SW 1271 (cell line): ENCODE measurements around the gene CBARP.

ENCODE experiments used
- DNase-seq, 2 experiments: peaks; one replicate each; lab custom pipeline; 2025; lab: John Stamatoyannopoulos, UW

The CBARP gene

DNA sequence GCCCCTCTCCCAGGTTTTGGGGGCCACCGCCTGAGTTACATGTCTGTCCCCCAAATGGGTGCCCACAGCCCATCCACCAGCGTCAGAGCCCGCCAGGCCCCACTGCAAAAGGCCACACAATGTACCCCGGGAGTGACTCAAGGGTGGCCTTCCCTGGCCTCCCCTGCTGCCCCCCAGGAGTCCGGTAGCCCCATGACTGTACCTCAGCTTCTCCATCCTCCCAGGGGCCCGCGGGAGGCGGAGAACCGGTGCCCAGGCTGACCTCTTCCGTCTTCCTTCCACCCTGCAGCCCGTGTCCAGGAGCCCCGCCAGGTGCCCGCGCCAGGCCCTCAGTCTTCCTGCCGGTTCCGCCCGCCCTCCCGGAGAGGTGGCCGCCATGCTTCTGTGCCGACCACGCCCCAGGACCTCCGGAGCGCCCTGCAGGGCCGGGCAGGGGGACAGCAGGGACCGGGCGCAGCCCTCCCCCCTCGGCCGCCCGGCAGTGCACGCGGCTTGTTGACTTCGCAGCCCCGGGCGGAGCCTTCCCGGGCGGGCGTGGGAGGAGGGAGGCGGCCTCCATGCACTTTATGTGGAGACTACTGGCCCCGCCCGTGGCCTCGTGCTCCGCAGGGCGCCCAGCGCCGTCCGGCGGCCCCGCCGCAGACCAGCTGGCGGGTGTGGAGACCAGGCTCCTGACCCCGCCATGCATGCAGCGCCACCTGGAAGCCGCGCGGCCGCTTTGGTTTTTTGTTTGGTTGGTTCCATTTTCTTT lies 10.3 kb downstream of the CBARP start:
- no peak for DNase-seq

DNA sequence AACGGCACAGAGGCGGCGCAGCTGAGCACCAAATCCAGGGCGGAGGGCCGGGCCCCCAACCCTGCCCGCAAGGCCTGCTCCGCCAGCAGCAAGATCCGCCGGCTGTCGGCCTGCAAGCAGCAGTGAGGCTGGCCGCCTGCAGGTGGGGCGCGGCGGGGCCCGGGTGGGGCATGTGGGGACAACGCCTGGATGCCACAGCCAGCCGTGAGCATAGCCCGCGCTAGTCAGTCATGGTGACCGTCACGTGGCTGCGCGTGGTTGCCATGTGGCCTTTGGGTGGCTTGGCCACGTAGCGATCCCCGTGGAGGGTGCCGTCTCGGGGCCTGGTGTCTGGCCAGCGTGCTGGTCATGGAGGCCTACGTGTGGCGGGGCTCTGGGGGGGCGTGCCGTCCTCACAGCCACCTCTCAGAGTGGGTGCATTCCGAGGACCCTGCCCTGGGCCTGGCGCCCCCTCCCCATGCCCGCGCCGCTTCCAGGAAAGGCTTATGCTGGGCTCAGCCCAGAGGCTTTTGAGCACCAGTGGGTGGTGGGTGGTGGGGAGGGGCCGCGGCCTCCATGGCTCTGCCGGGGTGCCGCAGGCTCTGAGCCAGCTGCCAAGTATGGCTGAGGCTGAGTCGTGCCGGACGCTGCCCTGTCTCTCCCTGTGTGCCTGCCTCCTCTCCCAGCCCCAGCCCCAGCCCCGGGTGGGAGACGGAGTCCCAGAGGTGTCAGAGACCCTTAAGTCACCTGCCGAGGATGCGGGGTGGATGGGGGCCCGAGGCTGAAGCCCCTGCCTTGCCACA lies 11.1 kb downstream of the CBARP start:
- DNase-seq, result no peak

- DNase-seq, result no peak
Observed at GRCh38 chr19:1226227-1226518, 11.6 kb downstream of the CBARP start.

- no peak for DNase-seq
Observed at GRCh38 chr19:1225440-1226226, 12.2 kb downstream of the CBARP start.

DNA sequence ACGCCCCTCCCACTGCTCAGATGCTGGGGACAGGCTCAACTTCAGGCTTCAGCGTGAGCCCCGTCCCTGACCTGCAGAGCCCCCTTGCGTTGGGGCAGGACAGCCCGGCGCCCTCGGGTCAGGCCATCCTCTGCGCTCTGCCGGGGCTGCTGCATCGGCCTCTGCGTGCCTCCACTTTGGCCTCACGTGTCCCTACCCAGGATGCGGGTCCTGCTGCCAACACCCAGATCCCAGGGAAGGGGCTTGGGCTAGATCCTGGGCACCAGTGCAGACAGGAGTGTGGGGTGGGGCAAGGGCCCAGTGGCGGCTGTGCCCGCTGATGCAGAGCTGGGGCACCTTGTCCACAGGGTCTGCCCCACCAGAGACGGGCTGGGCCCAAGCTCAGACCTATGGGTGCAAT lies 13.0 kb downstream of the CBARP start:
- DNase-seq, result no peak

- DNase-seq, result no peak
Observed at GRCh38 chr19:1224047-1224825, 13.6 kb downstream of the CBARP start.

DNA sequence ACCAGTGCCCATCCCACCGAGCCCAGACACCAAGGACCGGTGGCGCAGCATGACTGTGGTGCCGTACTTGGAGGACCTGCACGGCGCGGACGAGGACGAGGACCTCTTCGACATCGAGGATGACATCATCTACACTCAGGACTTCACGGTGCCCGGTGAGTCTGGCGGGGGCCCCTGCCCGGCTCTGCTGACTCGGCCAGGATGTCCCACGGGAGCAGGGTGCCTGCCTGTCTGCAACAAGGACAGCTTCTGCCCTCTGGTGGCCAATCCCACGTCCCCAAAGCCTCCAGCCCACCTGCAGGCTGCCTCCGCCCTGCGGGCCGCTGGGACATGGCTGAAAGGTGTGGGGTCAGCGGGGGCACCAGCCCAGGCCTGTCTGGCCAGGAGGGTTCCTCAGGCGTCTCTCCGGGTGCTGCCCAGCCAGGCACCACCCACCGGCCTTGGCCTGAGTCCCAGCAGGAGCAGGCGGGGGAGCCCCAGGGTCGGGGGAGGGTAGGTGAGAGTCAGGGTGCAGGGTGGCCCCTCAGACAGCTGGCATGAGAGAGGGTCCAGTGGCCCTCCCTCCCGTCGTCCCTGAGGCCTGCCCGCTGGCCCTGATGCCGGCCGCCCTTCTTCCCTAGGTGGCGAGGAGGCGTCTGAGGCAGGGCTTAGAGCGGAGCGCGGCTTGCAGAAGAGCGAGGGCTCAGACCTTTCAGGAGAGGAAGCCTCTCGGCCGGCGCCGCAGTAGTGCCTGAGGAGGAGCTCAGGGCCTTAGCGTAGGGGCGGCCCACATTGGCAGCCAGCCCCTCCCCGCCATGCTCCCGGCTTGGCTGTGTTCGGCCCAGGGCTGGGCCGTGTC lies 14.6 kb downstream of the CBARP start:
- DNase-seq, result peak in 1 of 2 experiments; percentile 21

DNA sequence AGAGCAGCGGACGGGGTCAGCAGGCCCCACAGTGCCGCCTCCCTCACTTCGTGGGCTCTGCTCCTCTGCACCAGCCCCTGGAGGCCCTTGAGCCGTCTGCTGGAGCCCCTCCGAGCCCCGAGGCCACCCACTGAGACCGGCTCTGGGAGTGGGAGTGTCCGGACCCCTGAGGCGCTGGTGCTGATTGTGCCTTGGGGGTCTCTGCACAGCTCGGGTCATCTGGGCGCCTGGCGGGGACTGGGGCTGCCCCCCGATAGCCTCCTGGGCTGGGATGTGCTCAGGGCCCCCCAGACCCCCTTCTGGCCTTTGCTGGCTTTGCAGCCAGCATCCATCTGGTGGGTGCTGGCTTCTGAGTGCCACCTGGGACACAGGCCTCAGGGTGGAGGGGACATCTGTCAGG lies 15.4 kb downstream of the CBARP start:
- DNase-seq, result no peak

GRCh38 chr19:1221904-1222255 lies 15.9 kb downstream of the CBARP start:
- no peak for DNase-seq

- DNase-seq, result no peak
Observed at GRCh38 chr19:1220976-1221903, 16.6 kb downstream of the CBARP start.

DNA sequence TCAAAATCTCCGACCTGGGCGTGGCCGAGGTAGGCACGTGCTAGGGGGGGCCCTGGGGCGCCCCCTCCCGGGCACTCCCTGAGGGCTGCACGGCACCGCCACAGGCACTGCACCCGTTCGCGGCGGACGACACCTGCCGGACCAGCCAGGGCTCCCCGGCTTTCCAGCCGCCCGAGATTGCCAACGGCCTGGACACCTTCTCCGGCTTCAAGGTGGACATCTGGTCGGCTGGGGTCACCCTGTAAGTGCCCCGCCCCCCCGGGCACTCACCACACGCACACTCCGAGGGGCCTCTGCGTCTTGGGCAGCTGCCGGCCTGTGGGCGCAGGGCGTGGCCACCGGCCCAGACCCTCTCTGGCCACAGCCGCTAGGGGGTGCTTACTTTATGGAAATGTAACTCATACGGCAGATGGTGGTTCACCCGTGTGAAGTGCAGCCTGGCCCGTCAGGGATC lies 17.3 kb downstream of the CBARP start:
- no peak for DNase-seq

DNA sequence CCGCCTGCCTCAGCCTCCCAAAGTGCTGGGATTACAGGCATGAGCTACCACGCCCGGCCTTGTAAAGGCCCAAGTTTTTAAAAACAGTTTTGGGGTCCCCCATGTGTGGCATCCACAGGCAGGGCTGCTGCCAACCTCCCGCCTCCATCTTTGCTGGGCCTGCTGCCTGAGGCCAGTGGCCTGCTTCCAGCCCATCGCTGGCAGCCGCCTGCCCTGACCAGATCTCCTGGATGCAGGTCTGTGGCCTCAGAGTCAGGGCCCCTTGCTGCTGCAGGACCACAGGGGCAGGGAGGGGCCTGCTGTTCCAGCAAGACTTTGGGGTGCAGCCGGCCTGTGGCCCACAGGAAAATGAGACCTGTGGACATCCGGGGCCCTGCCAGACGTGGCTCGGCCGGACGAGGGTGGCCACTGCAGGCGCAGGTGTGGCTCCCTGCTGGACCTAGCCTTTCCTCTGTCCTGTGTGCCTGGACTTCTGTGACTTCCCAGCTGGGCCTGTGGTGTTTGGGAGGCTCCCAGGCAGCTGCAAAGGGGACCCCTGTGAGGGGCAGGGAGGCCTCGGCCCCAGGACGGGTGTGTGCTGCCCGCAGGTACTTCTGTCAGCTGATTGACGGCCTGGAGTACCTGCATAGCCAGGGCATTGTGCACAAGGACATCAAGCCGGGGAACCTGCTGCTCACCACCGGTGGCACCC lies 17.9 kb downstream of the CBARP start:
- DNase-seq, result no peak

- DNase-seq, result no peak
Observed at GRCh38 chr19:1218751-1219567, 18.8 kb downstream of the CBARP start.

- DNase-seq, result no peak
Observed at GRCh38 chr19:1217366-1217765, 20.4 kb downstream of the CBARP start.

DNA sequence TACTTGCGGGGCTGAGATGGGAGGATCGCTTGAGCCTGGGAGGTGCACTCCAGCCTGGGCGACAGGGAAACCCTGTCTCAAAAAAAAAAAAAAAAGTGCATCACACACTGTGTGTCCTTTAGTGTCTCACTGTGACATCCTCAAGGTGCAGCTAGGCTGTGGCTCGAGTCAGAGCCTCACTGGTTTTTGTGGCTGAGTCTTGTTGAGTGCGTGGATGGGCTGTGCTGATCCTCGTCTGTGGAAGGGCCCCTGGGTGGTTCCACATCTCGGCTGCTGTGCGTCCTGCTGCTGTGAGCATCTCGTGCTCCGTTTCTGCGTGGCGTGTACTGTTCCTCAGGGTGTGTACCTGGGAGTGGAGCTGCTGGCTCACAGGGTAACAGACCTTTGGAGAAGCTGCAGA lies 21.0 kb downstream of the CBARP start:
- no peak for DNase-seq

GRCh38 chr19:1214862-1215731 lies 22.7 kb downstream of the CBARP start:
- DNase-seq, result no peak

GRCh38 chr19:1214299-1214861 lies 23.4 kb downstream of the CBARP start:
- no peak for DNase-seq
